NCI-H345 treated with DMSO at 0.1 percent for 48 hours (cell line): ENCODE results near the gene FSIP1.
"Not testable (repeated sequence)": the region's sequence is repeated elsewhere in the genome, so short reads cannot be mapped to it uniquely, and the experiment has no call there.

Source experiments
- DNase-seq: peaks from one replicate; lab custom pipeline; 2025; ENCODE audit not compliant: unreplicated experiment; lab: John Stamatoyannopoulos, UW

Gene FSIP1

DNA sequence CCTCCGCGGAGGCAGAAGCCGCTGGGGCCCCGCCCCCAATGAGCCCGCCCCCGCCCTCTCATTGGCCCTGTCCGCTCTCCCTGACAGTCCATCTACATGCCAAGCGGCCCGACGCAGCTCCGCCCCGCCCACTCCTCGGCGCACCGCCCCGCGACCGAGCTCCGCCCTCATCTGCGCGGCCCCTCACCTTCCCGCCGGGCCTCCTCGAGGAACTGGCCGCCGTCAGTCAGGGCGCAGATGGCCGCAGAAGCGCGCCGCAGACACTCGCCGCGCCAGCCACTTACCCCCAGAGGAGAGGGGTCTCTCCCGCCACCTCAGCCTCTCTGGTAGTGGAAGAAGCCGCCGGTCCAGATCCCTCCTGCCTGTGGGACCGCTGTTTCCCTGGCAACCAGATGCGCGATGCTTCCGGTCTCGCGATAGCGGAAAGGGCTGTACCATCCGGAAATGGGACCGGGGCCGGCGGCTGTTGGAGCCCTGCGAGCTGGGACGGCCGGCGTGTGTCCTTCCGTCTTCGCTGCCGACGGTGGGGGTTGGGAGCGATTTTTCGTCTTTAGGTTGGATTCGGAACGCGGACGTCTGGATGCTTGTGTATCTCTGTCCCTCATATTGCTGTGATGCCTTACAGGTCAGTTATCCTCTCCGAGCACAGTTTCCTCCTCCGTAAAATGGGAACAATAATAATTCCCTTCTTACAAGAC lies at the start of gene FSIP1:
Gene FSIP1 (minus strand): TSS at position 401 of the 698 bp plus-strand sequence. CDS start 6,317 bp downstream, outside the sequence.
- peak; percentile 79 for DNase-seq

DNA sequence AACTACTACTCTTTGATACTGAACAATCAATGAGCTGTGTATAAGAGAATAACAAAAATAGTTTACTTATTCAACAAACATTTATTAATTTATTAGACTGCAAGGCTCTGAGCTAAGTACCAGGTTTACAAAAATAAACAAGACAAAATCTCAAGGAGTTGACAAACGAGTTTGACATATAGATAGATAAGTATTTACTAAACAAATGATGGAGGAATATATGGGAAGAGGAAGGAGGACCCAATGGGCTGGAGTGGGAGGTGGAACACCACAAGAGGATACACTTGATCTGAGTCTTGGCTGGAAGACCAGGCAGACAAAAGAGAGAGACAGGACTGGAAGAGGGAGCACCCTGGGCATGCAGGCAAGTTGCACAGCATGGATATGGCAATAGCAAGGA lies 47.5 kb upstream of the FSIP1 start:
- DNase-seq, result no peak

DNA sequence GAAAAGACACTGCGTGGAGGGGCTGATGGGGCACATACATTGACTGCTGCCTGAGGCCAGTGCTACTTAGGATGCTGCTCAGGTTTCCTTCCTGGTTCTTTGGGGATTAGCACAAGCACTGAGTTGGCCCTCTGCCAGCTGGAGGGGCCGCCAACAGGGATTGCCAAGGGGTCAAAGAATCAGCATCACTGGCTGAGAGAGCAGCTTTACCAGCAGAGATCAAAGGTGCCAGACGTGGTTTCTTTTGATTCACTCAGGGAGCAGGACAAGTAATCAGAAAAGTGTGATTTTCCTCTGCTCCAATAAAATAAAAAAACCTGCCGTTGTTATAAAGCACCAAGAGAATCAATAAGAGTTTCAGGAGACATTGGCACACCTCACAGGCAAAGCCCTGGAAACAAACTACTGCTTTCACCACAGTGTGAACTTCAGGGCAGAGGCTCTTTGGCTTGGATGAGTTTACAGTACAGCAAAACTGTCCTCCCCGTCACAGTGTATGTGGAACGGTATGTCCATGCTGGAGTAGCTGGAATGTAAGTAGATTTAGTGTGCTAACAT lies 45.8 kb upstream of the FSIP1 start:
- DNase-seq, result no peak

DNA sequence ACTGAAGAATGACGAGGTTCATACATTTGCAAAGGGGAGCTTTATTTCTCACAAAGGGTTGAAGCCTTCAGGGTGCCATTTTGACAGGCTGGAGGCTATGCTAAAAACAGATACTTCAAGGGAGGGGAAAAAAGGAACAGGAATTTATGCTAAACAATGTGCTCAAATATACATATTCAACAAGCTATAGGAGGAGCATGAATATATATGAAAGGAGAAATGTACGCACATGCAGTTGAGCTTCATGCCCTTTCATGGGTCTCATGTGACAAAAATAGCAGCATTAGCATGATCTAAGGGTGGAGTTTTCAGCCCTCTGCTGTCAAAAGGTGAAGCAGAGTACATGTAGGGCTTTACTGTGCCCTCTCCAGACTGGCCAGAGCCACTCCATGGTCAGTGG lies 44.3 kb upstream of the FSIP1 start:
- no peak for DNase-seq

DNA sequence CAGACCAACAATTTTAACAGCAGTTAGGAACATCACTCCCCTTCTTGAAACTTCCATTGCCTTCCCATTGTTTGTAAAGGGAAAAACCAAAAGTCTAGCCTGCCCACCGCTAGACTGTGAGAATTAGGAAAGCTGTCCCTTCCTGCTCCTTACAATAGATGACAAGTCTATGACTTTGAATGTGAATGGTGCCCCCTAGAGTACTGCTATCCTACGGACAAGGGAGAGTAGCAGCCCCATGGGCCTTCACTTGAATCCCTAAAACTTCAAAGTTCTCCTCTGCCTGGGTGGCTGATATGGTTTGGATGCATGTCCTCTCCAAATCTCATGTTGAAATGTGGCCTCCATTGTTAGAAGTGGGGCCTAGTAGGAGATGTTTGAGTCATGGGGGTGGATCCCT lies 41.0 kb upstream of the FSIP1 start:
- no peak for DNase-seq

DNA sequence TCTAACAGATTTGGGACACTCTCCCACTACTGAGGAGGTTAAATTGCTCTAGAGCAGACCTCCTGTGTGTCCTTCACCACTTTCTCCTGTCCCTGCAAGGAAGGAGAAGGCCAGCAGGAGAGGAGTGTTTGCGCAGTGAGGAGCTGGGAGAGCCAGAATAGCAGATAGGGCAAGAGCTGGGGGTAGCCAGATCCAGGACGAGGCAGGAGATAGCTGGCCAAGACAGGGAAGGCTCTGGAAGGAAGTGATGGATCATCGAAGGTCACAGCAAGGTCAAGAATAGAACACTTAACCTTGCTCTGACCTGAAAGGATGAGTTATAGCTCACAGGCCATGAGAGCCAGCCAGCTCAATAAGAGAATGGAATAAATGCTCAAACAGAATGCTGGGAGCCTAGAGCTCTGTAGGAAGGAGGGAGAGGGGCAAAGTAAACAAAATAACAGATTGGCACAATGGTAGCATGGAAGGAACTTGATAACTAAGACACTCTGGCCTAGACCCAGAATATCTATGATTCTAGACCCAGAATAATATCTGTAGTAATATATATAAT lies 37.5 kb upstream of the FSIP1 start:
- no peak for DNase-seq

DNA sequence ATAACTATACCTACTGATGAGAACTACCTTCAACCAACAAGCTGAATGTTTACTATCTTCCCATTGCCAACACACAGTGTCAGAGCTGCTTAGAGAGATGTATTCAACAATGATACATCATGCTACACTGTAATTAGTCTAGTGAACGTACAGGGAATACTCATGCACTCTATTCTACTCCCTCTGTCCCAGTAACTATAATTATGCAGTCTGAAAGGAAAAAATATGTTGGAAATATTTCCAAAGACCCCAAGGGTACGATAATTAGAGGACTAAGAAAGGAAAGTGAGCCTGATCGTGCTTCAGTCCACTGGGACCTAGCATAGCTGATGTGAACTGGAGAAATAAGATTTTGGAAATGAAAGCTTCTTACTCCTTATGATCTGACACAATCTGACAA lies 36.9 kb upstream of the FSIP1 start:
- DNase-seq, result no peak

DNA sequence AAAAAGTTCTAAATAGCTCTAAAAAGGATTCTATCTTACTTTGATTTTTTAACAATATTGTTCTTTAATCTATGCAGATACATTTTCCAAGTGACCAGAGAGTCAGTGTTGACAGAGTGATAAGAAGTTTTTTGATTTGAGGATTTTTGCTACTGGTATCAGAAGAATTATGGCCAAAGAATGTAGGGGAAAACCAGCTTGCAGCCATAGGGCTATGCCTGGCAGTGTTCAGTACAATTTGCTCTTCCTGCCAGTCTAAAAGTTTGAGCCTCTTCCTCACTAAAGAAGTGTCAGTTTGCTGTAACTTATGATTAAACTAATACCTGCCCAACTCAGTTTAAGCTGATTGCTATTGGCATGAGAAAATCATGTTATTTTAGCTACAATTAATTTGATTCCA lies 35.3 kb upstream of the FSIP1 start:
- DNase-seq, result no peak

DNA sequence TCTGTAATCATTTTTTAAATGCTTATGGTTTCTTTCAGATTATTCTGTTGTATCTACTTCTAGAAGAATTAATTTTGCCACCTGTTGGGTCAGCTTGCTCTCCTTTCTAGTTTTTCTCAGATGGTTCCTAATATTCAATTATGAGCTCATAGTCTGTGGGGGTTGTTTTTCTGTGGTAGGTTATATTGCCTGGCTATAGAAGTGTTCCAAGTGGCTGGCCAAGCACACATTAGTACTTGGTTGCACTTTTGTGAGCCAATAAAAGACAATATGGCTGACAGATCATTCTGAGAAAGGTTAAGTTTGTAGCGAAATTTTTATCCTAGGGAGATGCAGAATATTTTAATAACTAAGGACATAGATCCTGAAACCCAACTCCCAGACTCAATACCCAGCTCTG lies 31.8 kb upstream of the FSIP1 start:
- DNase-seq, result no peak

DNA sequence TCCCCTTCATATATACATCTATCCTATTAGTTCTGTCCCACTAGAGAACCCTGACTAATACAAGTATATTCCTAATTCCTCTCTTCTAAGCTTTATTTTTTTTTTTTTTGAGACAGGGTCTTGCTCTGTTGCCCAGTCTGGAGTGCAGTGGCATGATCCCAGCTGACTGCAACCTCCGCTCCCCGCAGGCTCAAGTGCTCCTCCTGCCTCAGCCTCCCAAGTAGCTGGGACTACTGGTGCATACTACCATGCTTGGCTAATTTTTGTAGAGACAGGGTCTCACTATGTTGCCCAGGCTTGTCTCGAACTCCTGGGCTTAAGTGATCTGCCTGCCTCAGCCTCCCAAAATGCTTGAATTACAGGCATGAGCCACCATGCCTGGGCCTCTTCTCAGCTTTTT lies 30.0 kb upstream of the FSIP1 start:
- DNase-seq, result not testable (repeated sequence)

DNA sequence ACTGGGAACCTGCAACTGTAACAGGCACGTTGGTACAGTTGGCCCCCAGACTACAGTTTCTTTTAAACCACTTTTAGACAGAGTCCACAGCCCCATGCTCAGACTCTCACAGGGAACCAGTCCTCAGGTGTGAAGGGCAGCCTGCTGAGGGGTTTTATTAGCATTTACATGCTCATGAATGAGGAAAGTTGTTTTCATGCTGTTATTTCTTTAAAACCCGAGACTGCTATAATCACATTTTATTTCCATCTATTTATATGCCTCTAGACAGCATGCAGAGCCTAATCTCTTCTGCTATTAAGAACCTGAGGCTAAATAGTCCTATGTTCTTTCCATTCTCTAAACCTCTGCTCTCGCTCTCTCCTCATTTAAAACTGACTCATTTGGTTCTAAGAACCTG lies 26.3 kb upstream of the FSIP1 start:
- DNase-seq, result no peak

DNA sequence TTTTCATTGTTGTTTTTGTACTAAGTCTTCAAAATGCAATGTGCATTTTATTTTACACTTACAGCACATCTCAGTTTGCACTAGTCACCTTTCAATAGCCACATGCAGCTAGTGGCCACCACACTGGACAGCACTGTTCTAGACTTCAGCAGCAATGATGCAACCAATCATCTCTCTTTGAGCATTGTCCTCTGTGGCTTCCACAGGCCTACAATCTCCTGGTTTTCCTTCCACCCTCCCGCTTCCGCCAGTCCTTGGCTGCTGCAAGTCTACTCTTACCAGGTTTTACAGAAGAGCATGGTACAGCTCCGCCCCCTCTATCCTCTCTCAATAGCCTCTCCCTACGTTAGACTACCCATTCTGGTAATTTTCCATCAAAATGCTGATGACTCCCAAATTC lies 25.1 kb upstream of the FSIP1 start:
- no peak for DNase-seq

DNA sequence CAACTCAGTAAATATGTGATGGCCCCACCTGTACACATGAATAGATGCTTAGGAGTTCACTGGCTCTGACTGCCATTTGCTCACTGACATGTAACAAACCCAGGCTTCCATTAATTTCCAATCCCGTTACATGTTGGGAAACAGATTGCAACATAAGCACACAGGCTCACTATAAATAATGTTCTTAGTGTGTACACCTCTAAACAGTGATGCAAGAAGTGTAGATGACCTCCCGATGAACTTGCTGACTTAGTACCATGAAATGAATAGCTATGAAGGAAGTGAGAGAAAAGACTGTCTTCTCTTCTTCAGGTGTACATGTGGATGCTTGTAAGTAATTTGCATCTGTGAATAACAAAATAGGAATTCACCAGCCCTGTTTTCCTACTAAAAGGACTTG lies 21.4 kb upstream of the FSIP1 start:
- DNase-seq, result no peak

DNA sequence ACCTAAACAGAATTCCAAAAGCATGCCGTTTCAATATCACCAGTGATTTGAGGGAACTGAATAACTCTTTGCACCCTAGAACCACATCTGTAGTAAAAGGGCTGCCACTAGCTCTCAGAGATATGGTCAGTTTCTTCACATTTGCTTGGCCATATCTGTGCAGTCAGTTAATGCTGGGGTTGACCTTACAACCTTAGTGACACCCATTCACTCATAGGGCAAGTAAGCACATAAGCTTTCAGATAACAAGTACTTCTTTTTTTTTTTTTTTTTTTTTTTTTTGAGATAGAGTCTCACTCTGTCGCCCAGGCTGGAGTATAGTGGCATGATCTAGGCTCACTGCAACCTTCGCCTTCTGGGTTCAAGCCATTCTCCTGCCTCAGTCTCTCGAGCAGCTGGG lies 20.4 kb upstream of the FSIP1 start:
- DNase-seq, result no peak

DNA sequence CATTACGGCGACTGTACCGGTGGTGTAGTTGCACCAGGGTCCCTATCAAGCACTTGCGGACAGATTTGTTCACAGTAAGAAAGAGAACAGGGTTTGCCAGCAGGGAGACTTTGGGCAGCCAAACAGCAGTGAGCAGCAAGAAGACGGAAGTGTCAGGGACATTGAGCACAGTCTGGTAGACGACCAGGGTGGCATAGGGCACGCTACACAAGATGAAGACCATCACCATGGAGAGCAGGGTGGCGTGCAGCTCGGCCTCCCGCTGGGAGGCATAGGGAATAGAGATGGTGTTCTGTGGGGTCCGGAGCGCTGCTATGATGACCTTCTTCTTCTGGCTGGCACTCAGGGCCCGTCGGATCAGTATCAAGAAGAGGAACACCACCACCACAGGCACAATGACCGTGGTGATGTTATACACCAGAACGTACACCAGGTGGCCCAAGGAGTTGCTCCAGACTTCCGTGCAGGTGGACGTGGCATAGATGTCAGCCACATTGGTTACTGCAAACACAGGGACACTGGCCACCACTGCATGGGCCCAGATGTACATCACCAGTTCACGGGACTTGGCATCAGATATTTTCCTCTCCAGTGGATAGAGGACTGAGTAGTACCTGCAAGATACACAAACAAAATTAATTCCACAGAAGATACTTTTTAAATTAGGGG lies 19.1 kb upstream of the FSIP1 start:
- no peak for DNase-seq

DNA sequence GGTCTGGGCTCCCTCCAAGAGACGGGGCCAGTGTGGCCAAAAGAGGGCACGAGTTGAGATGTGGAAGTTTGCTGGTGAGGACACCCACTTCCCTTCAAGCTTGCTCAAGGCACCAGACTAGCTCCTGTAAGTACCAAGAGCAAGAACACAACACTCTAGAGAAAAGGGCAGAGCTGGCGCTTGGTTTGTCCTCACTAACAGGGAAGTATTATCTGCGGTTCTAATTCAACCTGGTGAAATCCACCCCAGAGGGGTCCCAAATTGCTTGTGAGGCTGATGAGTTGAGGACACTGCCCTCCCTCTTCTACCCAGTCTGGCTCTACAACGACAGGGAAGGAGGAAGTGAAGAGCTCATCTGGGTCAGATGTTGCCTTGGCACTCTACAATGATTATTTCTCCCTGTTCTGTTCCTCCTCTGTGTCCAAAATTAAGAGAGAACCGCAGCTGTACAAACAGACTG lies 16.9 kb upstream of the FSIP1 start:
- no peak for DNase-seq

DNA sequence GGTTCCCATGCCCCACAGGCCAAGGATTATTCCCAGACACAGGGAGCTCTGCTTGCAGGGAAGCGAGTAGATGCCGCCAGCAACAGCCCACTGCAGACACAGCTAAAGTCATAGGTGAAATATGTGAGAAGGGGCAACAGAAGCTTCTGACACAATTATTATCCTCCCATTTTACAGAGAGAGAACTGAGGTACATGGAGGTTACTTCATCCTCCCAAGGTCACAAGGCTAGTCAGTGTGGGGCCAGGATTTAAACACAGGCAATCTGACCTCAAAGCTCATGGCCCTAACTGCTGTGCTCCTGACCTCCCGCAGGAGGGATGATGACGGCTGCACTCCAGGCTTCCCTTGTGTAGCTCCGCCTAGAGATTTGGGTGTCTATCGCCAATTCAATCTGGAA lies 15.7 kb upstream of the FSIP1 start:
- no peak for DNase-seq

DNA sequence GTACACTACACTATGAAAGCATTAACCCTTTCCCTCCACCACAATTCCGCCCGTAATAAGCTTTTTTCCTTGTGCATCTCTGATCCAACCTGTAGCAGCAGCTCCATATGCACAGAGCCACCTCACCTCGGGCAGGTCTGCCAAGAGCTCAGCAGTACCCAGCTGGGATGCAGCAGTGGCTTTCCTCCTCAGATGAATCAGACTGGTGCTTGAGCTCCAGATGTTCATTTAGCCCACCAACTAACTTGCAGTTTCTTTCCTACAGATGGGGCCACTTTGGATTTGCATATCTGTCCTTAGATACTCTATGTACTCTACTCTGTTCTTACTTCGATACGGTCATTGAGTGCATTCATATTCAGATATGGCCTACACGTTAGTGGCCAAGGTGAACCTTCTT lies 14.8 kb upstream of the FSIP1 start:
- no peak for DNase-seq

DNA sequence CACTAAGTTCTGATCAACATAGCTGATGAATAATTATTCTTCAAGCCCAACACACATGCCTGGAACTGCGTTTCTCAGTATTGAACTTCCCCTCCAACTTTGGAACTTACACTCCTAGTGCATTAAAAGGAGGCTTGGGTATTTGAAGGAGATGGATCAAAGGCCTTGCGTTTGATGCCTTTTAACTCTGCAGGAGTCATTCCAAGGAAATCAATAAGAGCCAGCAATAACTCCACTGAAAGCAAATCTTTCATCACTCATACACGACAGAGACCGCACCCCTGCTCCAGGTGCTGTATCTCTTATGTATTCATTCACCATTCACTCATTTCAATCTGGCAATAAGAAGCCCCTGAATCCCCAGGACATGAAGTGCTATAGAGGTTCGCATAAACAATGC lies 14.0 kb upstream of the FSIP1 start:
- no peak for DNase-seq

DNA sequence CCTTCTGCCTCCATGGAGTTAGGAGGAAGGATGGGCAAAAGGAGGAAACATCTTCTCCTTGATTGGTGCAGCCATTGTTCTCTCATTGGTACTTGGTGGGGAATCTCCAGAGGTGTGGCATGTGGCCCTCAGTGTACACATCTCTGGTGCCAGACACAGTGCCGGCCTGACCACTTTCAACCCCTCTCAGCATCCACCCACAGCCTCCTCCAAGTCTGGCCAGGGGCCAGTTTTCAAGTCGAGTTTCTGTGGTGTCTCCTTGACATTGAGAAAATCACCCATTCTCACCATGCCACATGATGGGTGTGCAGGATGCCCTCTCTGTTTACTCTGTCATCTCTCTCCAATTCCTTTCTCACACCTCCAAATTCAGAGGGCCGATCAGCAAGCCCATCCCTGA lies 12.8 kb upstream of the FSIP1 start:
- DNase-seq, result no peak

DNA sequence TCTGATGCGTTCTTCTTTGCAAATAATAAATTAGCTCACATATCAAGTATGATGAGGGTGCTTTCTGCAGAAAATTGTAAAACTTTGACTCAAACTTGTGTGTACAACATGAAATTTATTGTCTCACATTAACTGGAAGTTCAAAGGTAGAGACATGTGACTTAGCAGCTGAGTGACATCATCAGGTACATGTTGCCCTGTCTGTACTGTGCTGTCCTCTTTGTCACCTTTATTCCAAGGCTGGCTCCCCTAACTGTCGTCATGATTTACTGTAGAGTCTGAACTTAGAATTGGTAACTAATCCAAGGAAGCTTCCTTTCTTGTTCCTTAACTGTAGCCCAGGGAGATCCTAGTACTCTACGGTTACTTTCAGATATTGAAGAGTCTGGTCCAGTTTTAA lies 12.3 kb upstream of the FSIP1 start:
- no peak for DNase-seq

DNA sequence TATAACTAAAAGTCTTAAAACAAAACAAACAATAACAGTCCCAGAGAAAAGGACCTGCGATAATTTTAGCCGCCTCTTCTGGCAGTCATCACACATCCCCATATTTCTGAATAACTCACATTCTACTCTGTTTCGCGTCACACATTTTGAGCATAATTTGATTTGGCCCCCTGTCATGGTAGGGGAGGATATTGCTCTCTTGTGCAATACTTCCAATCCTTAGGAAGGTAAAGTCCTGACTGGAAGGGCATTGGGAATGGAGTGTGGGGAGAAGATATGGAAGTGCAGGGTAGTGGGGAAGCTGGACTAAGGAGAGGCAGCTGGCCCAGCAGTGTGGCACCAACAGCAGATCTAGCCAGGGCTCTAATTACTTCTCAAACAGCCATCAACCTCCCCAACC lies 11.3 kb upstream of the FSIP1 start:
- no peak for DNase-seq
